HFFc6 (cell line): ENCODE data around the gene WNT7A. TPM values are rescaled to one million over a fixed set of nuclear protein-coding genes. Genes with fewer than 3 reads are reported as not detected.

Experiments used
- DNase-seq: peaks from one replicate; pipeline ENCODE4 v3.0.0-alpha.2; 2018
- H3K27ac Mint-ChIP-seq: 2 replicates; pipeline ENCODE4 v1.8.0; 2020; ENCODE audit warnings: mild to moderate bottlenecking, mixed read lengths
- H3K27me3 Mint-ChIP-seq: 2 replicates; pipeline ENCODE4 v1.8.0; 2021; ENCODE audit warnings: mild to moderate bottlenecking, moderate library complexity, mixed read lengths; ENCODE audit not compliant: insufficient read depth
- H3K36me3 Mint-ChIP-seq: 2 replicates; pipeline ENCODE4 v1.8.0; 2021; ENCODE audit warnings: low read depth, mixed read lengths
- H3K4me1 Mint-ChIP-seq: 2 replicates; pipeline ENCODE4 v1.8.0; 2020; ENCODE audit warnings: low read depth, mixed read lengths
- H3K4me3 Mint-ChIP-seq: 2 replicates; pipeline ENCODE4 v1.8.0; 2020; ENCODE audit warnings: mild to moderate bottlenecking, moderate library complexity, mixed read lengths
- H3K9me3 Mint-ChIP-seq: 2 replicates; pipeline ENCODE4 v1.8.0; 2020; ENCODE audit warnings: mild to moderate bottlenecking, mixed read lengths
- CTCF ChIP-seq: fragments of 200-600 bp; sonication (generic); IDR thresholded peaks from 2 replicates; pipeline ENCODE4 v1.5.0; 2021; ENCODE audit warnings: antibody characterized with exemption, mild to moderate bottlenecking
- total RNA-seq, 6 experiments: library from RNA; stranded (reverse); fragmentation: NEBNext Ultra II Directional; extraction: Animal tissue kit (Norgen Biotek cat#: 25700); gene quantifications; 2 replicates in 1 of 6; 3 replicates in 5 of 6; pipeline ENCODE4 v1.2.3, GENCODE V29; 2021

The WNT7A gene
- total RNA-seq, 6 experiments from 2014 or later = not detected

GRCh38 chr3:13844286-13844685 lies 35.6 kb downstream of the WNT7A start:
- H3K27ac Mint-ChIP-seq = no peak overlapping the region
- H3K36me3 Mint-ChIP-seq = no peaks in the 10 kb centered on the region
- no peaks in the 10 kb centered on the region for H3K9me3 Mint-ChIP-seq
- no peak for TF ChIP-seq CTCF
- DNase-seq = no peak
- H3K27me3 Mint-ChIP-seq = peaks cover 10% of the 10 kb centered on the region
- no peak overlapping the region for H3K4me3 Mint-ChIP-seq
- no peaks in the 10 kb centered on the region for H3K4me1 Mint-ChIP-seq

GRCh38 chr3:13843351-13843750 lies 36.5 kb downstream of the WNT7A start:
- Mint-ChIP-seq H3K4me3 (no peak overlapping the region), H3K4me1 (no peaks in the 10 kb centered on the region), H3K9me3 (no peaks in the 10 kb centered on the region), H3K27ac (no peak overlapping the region), H3K36me3 (no peaks in the 10 kb centered on the region), H3K27me3 (peaks cover 14% of the 10 kb centered on the region)
- TF ChIP-seq CTCF = no peak
- DNase-seq = no peak

GRCh38 chr3:13842226-13842625 lies 37.6 kb downstream of the WNT7A start:
- Mint-ChIP-seq H3K36me3 (no peaks in the 10 kb centered on the region), H3K27ac (no peak overlapping the region), H3K27me3 (peaks cover 14% of the 10 kb centered on the region), H3K4me1 (no peaks in the 10 kb centered on the region), H3K4me3 (no peak overlapping the region), H3K9me3 (no peaks in the 10 kb centered on the region)
- no peak for TF ChIP-seq CTCF
- DNase-seq = no peak

- H3K27ac Mint-ChIP-seq = no peak overlapping the region
- no peak overlapping the region for H3K4me3 Mint-ChIP-seq
- no peak for DNase-seq
- no peaks in the 10 kb centered on the region for H3K36me3 Mint-ChIP-seq
- H3K27me3 Mint-ChIP-seq = peaks cover 14% of the 10 kb centered on the region
- no peaks in the 10 kb centered on the region for H3K9me3 Mint-ChIP-seq
- H3K4me1 Mint-ChIP-seq = no peaks in the 10 kb centered on the region
- TF ChIP-seq CTCF = no peak
Observed at GRCh38 chr3:13841826-13842225, 38.0 kb downstream of the WNT7A start.

GRCh38 chr3:13841141-13841540 lies 38.7 kb downstream of the WNT7A start:
- H3K36me3 Mint-ChIP-seq = no peaks in the 10 kb centered on the region
- no peak for DNase-seq
- TF ChIP-seq CTCF = no peak
- H3K4me1 Mint-ChIP-seq = no peaks in the 10 kb centered on the region
- no peaks in the 10 kb centered on the region for H3K9me3 Mint-ChIP-seq
- H3K27ac Mint-ChIP-seq = no peak overlapping the region
- H3K27me3 Mint-ChIP-seq = peaks cover 12% of the 10 kb centered on the region
- no peak overlapping the region for H3K4me3 Mint-ChIP-seq

GRCh38 chr3:13840456-13840855 lies 39.4 kb downstream of the WNT7A start:
- Mint-ChIP-seq H3K36me3 (no peaks in the 10 kb centered on the region), H3K27me3 (peaks cover 15% of the 10 kb centered on the region), H3K4me3 (no peak overlapping the region), H3K9me3 (no peaks in the 10 kb centered on the region), H3K4me1 (no peaks in the 10 kb centered on the region), H3K27ac (no peak overlapping the region)
- DNase-seq = no peak
- no peak for TF ChIP-seq CTCF
